ENCODE data around the gene TNNT3. TPM values are rescaled to one million over a fixed set of nuclear protein-coding genes. Genes with fewer than 3 reads are reported as not detected.

TNNT3 gene
- total RNA-seq, 2 experiments from 2014 or later, result 2.3 to 3.3 TPM

DNA sequence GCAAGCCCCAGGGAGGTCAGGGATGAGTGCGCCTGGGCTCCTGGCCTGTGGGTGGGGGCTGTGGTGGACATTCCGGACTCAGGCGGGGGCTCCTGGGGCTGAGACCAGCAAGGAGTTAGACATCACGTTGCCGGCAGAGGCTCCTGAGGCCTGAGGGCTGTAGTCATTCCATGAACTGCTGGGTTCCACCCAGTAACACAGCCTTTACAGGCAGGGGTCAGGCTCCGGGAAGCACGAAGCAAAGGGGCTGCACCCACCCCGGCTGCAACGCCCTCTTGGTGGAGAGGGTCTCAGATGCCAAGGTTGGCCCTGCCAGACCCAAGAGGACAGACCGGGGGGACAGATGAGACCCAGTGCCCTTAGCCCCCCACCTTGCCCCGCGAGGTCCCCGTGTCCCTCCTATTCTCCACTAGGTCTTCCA, 9.0 kb downstream of the TNNT3 start:
- CTCF ChIA-PET, result no interaction called here
- Mint-ChIP-seq H3K36me3 (ENCODE audit: low read depth) (no peaks in the 10 kb centered on the region), H3K27ac (no peak overlapping the region), H3K27me3 (ENCODE audit: low read depth) (no peaks in the 10 kb centered on the region), H3K4me3 (no peak overlapping the region), H3K9me3 (no peaks in the 10 kb centered on the region), H3K4me1 (ENCODE audit: low read depth) (peaks cover 4% of the 10 kb centered on the region)
- intact Hi-C loops (cut with micrococcal nuclease), result no loop called here
- no peak for DNase-seq

DNA sequence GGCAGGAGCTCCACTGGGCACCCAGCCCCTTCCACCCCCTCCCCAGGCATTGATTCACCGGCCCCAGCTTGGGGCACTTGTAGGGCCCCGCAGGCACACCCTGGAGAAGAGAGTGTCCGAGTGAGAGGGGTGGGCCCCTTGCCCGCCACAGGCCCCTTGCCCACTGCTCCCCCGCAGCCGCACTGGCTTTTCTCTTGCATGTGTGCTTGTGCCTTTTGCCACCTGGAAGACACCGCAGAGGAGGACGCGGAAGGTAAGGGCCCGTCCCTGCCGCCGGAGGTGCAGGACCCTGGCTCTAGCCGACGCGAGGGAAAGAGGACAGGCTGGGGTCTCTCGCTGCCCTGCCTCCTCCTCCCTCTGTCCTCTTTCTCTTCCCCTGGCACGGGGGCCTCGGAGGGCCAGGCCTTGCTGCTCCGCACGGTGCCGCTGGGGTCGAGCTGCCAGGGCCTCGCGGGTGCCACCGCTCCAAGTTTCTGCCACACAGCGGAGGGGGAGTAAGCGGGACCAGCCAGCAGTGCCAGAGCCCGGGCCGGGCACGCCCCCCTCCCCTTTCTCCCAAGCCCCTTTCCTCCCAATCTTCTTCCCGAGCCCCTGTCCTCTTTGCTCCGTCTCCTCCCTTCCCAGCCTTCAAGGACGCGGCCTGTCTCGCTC, 9.5 kb downstream of the TNNT3 start:
- no peak overlapping the region for H3K4me3 Mint-ChIP-seq
- no peaks in the 10 kb centered on the region for H3K9me3 Mint-ChIP-seq
- CTCF ChIA-PET, result no interaction called here
- no peak for DNase-seq
- H3K27me3 Mint-ChIP-seq (ENCODE audit: low read depth), result no peaks in the 10 kb centered on the region
- intact Hi-C loops (cut with micrococcal nuclease), result no loop called here
- peaks cover 4% of the 10 kb centered on the region for H3K4me1 Mint-ChIP-seq (ENCODE audit: low read depth)
- H3K36me3 Mint-ChIP-seq (ENCODE audit: low read depth), result no peaks in the 10 kb centered on the region
- H3K27ac Mint-ChIP-seq, result no peak overlapping the region

DNA sequence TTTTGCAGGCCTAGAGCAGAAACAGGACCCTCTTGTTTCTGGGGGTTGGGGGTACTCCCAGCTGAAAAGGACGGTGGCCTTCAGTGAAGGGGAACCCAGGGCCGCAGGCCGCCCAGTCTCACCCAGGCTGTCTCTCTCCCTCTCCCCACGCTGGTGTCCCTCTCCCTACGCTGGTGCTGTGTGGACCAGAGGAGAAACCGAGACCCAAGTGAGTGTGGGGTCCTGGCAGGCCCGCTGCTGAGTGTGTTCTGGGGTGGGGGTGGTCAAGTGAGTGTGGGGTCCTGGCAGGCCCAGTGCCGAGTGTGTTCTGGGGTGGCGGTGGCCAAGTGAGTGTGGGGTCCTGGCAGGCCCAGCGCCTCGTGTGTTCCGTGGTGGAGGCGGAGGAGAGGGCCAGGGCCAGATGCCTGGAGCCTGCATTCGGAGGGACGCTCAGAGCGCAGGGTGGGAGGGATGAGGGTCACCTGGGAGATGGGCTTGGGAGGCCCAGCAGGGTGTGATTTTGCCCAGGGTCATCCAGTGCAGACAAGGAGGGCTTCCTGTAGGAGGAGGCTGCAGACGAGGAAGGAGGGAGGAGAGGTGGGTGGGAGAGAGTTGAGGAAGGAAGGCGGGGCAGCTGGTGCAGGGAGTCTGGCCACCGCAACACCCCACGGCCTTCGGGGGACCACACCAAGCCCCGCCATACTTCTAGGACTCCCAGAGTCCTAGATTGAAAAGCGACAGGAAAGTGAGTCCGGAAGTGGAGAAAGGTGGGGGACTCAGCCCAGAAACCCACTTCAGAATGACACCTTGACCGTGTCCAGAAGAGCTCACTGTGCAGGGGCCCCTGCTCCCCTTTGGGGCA, 10.3 kb downstream of the TNNT3 start:
- peaks cover 4% of the 10 kb centered on the region for H3K4me1 Mint-ChIP-seq (ENCODE audit: low read depth)
- intact Hi-C loops (cut with micrococcal nuclease), result no loop called here
- no peak overlapping the region for H3K27ac Mint-ChIP-seq
- H3K4me3 Mint-ChIP-seq, result no peak overlapping the region
- H3K9me3 Mint-ChIP-seq, result no peaks in the 10 kb centered on the region
- no peaks in the 10 kb centered on the region for H3K27me3 Mint-ChIP-seq (ENCODE audit: low read depth)
- CTCF ChIA-PET, result no interaction called here
- no peak for DNase-seq
- no peaks in the 10 kb centered on the region for H3K36me3 Mint-ChIP-seq (ENCODE audit: low read depth)

DNA sequence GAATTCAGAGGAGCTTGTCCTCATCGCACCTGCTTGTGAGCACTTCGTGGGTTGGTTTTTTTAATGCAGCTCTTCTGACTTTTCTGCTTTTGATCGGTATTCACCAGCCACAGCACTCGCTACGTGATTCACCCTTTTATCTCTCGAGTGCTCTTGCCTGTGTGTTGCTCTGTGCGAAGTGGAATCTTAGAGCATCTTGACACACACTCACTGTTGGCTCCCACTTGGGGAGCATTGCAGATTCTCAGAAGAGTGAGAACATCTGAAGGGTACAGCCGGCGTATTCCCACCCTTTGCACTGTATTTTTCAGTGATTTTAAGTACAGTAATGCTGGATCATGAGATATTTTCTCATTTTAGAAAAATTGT, 10.9 kb downstream of the TNNT3 start:
- Mint-ChIP-seq H3K36me3 (ENCODE audit: low read depth) (no peaks in the 10 kb centered on the region), H3K4me1 (ENCODE audit: low read depth) (peaks cover 4% of the 10 kb centered on the region), H3K27ac (no peak overlapping the region), H3K9me3 (no peaks in the 10 kb centered on the region), H3K27me3 (ENCODE audit: low read depth) (no peaks in the 10 kb centered on the region), H3K4me3 (no peak overlapping the region)
- intact Hi-C loops (cut with micrococcal nuclease), result no loop called here
- no peak for DNase-seq
- CTCF ChIA-PET, result no interaction called here

DNA sequence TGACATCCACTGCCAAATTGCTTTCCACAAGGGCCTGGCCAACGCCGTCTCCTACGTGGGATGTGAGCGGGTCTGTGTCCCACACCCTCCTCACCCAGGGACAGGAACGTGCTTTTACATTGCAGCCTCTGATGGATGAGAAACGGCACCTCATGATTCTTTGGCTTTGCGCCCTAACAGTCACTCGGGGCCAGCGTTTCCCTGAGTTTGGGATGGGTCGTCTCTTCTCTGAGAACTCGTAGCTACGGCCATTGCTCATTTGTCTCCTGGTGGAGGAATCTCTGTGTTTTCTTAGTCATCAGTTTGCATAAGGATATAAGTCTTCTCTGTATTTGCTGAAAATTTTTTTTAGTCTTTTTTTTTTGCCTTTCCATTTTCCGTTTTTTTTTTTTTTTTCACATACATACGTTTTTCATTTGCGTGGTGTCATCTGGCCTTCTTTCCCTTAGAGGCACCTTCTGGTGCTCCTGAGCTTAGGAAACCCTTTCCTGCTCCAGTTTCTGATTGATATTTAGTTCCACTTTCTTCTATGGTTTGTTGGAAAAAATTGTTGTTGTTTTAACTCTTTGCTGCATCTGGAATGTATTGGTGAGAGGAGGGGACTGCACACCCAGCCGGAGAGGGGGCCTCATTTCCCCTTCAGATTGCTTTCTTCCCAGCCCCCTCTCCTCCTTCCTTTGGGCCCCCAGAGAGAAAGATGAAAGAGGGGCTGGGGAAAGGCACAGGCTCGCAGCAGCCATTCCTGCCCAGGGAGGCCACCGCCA, 12.0 kb downstream of the TNNT3 start:
- Mint-ChIP-seq H3K4me3 (no peak overlapping the region), H3K4me1 (ENCODE audit: low read depth) (peaks cover 4% of the 10 kb centered on the region), H3K27me3 (ENCODE audit: low read depth) (no peaks in the 10 kb centered on the region), H3K36me3 (ENCODE audit: low read depth) (no peaks in the 10 kb centered on the region), H3K27ac (no peak overlapping the region), H3K9me3 (no peaks in the 10 kb centered on the region)
- no peak for DNase-seq
- intact Hi-C loops (cut with micrococcal nuclease), result no loop called here
- CTCF ChIA-PET, result interaction anchor here (0.6 kb wide), 1 partner anchor 382 kb away, joined by 3 read pairs; no protein-coding TSS in a partner anchor

DNA sequence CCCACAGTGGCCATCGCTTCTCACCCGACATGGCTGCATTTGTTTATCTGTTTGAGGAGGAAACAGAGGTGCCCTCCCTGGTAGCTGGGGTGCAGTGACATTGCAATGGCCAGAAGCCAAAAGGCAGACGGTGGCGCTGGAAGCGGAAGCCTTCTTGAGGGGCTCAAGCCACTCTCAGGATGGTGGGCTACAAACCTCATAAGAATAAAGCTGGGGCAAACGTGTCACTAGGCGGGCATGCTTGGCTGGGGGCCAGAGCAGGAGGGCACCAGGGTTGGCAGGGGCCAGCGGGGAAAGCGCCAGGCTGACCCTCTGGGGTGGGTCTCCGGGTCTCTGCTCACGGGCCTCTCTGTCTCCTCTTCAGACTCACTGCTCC, 12.6 kb downstream of the TNNT3 start:
- CTCF ChIA-PET, result interaction anchor here (0.6 kb wide), 1 partner anchor 238 kb away, joined by 3 read pairs; no protein-coding TSS in a partner anchor
- Mint-ChIP-seq H3K4me3 (no peak overlapping the region), H3K36me3 (ENCODE audit: low read depth) (no peaks in the 10 kb centered on the region), H3K9me3 (no peaks in the 10 kb centered on the region), H3K27ac (no peak overlapping the region), H3K4me1 (ENCODE audit: low read depth) (peaks cover 4% of the 10 kb centered on the region), H3K27me3 (ENCODE audit: low read depth) (no peaks in the 10 kb centered on the region)
- intact Hi-C loops (cut with micrococcal nuclease), result no loop called here
- DNase-seq, result no peak

DNA sequence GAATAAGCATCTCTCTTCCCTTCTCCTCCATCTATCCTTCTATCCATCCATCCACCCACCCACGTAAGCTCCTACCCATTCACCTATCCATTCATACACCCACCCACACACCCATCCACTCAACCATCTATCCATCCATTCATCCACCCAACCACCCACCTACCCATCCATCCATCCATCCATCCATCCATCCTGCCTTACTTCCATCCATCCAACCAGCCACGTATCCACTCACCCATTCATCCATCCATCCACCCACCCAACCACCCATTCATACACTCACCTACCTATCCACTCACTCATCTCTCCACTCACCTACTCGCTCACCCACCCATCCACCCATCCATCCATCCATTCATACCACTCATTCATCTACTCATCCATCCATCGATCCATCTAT, 13.2 kb downstream of the TNNT3 start:
- CTCF ChIA-PET, result interaction anchor here (0.6 kb wide), 1 partner anchor 238 kb away, joined by 3 read pairs; no protein-coding TSS in a partner anchor
- Mint-ChIP-seq H3K36me3 (ENCODE audit: low read depth) (no peaks in the 10 kb centered on the region), H3K4me3 (no peak overlapping the region), H3K27ac (no peak overlapping the region), H3K27me3 (ENCODE audit: low read depth) (no peaks in the 10 kb centered on the region), H3K9me3 (no peaks in the 10 kb centered on the region), H3K4me1 (ENCODE audit: low read depth) (peaks cover 4% of the 10 kb centered on the region)
- no peak for DNase-seq
- intact Hi-C loops (cut with micrococcal nuclease), result no loop called here

DNA sequence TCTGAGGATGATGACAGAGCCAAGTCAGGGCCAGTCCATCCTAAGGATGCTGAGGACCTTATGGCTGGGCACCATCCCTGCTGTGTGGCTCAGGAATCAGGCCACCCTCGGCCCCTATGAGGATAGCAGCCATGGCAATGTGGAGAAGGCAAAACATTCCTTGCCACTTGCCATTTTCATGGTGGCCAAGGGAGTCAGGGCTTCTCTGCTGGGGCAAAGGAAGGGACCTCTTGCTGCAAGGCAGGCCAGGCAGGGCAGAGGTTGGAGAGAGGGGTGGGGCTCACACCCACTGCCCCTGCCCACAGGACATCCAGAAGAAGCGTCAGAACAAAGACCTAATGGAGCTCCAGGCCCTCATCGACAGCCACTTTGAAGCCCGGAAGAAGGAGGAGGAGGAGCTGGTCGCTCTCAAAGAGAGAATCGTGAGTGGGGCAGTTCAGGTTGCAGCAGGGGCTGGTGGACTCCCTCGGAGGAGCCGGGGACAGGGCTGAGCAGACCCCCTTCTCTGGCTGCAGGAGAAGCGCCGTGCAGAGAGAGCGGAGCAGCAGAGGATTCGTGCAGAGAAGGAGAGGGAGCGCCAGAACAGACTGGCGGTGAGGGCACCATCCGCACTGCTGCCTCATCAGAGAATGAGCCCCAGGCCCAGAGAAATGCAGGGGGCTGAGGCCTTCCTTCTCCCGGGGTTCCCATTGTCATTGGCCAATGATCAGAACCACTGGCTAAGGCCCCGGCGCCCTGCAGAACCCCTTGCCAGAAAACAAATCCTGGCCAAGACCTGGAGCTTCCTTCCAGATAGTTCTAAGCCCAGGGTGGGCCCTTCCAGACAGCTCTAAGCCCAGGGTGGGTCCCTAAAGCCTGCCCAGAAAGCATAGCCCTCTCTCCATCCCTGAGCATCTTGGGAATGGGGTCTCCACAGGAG, 14.2 kb downstream of the TNNT3 start:
- Mint-ChIP-seq H3K36me3 (ENCODE audit: low read depth) (no peaks in the 10 kb centered on the region), H3K9me3 (no peaks in the 10 kb centered on the region), H3K27ac (no peak overlapping the region), H3K27me3 (ENCODE audit: low read depth) (no peaks in the 10 kb centered on the region), H3K4me3 (no peak overlapping the region), H3K4me1 (ENCODE audit: low read depth) (peaks cover 4% of the 10 kb centered on the region)
- DNase-seq, result no peak
- CTCF ChIA-PET, result no interaction called here
- intact Hi-C loops (cut with micrococcal nuclease), result no loop called here

DNA sequence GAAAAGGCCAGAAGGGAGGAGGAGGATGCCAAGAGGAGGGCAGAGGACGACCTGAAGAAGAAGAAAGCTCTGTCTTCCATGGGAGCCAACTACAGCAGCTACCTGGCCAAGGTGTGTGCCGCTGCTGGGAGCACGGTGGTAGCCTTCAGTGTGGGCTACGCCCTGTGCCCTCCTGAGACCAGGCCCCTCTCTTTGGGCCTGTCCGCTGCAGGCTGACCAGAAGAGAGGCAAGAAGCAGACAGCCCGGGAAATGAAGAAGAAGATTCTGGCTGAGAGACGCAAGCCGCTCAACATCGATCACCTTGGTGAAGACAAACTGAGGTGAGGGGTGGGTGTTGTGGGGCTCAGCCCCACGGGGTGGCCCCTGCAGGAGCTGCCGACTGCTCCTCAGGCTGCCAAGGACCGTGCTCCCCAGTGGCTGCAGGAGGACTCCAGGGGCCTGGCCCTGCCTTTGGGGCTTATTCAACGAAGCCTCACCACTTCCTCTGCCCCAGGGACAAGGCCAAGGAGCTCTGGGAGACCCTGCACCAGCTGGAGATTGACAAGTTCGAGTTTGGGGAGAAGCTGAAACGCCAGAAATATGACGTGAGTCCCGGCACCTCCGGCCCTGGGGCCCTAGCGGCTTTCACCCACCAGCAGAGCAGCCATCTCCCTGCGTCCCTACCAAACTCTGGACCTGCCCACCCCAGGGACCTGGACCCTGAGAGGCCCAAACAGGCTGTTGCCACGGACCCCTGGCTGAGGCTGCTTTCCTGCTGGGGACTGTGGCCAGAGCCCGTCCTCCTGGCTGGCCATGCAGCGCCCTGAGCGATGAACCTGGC, 15.0 kb downstream of the TNNT3 start:
- DNase-seq, result no peak
- Mint-ChIP-seq H3K27ac (no peak overlapping the region), H3K9me3 (no peaks in the 10 kb centered on the region), H3K27me3 (ENCODE audit: low read depth) (no peaks in the 10 kb centered on the region), H3K4me3 (no peak overlapping the region), H3K36me3 (ENCODE audit: low read depth) (no peaks in the 10 kb centered on the region), H3K4me1 (ENCODE audit: low read depth) (peaks cover 7% of the 10 kb centered on the region)
- CTCF ChIA-PET, result interaction anchor here (1.2 kb wide), 1 partner anchor 52 kb away, joined by 3 read pairs; no protein-coding TSS in a partner anchor
- intact Hi-C loops (cut with micrococcal nuclease), result no loop called here

DNA sequence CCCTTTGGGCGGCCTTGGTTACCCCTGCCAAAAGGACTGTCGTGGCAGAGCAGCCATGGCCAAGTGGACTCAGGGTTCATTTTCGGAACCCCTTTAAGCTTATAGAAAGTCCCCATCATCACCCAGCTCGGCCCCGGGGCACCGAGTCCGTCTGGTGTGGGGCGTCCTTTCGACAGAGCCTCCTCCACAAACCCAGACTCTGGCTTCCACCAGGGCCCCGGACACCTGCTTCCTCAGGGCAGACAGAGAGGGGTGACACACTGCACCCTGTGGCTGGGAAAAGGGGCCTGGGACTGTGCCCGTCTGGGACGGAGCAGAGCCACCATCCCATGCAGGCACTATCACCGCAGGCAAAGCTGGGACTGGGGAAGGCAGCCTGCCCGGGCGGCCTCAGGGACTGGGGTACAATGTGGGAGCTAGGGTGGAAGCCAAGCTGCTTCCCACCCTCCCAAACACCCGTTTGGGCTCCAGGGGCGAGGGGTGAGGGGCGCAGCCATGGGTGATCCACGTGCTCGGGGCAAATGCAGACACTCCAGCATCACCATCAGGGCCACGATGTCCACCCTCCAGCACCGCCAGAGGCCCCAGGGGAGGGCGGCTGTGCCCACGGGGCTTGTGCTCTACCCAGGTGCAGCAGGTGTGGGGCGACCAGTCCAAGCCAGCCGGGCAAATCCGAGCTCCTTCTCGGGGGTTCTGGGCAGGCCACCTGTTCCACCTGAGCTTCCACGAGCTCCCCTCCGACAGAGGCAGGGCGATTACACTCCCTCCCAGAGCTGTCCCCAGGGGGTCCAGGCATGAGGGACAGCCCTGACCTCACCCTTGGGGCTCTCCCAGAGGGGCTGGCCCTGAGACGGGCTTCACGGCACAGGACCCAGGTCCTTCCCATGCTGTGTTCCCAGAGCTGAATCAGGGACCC, 15.9 kb downstream of the TNNT3 start:
- peaks cover 5% of the 10 kb centered on the region for H3K4me1 Mint-ChIP-seq (ENCODE audit: low read depth)
- H3K4me3 Mint-ChIP-seq, result no peak overlapping the region
- no peaks in the 10 kb centered on the region for H3K36me3 Mint-ChIP-seq (ENCODE audit: low read depth)
- CTCF ChIA-PET, result interaction anchor here (1.2 kb wide), 1 partner anchor 53 kb away, joined by 3 read pairs; no protein-coding TSS in a partner anchor
- intact Hi-C loops (cut with micrococcal nuclease), result no loop called here
- no peak overlapping the region for H3K27ac Mint-ChIP-seq
- H3K9me3 Mint-ChIP-seq, result no peaks in the 10 kb centered on the region
- no peak for DNase-seq
- no peaks in the 10 kb centered on the region for H3K27me3 Mint-ChIP-seq (ENCODE audit: low read depth)
